ENCODE measurements around the gene PI4K2B.
"Not testable (repeated sequence)": the region's sequence is repeated elsewhere in the genome, so short reads cannot be mapped to it uniquely, and the experiment has no call there.

PI4K2B gene

DNA sequence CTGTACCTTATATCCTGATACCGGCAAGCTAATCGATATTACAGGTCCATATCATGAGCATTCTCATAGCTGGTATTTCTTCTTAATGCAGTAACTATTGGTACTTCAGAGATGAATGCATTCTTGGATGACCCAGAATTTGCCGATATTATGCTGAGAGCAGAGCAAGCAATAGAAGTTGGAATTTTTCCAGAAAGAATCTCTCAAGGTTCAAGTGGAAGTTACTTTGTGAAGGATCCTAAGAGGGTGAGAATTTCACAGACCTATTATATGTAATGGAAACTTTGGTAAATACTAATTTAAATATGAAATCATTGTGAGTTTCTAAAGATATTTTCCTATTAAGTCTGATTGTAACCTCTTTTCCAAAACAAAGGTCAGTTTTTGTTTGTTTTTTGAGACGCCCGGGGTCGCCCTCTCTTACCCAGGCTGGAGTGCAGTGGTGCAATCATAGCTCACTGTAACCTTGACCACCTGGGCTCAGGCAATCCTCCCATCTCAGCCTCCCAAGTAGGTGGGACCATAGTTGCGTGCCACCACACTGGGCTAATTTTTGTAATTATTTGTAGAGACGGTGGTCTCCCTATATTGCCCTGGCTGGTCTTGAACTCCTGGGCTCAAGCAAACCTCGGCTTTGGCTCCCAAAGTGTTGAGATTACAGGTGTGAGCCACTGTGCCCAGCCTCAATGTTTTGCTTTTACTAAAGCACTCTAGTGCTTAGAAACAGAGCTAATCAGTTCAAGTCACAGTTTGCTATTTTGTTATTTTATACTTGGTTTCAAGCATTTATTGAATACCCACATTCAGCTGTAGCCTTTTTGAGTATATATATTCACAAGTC lies 18.6 kb downstream of the PI4K2B start:
- Histone ChIP-seq H3K36me3 (replicated peaks) (peaks cover 2% of the 10 kb centered on the region), H3K27ac (no peak overlapping the region), H3K27me3 (replicated peaks) (no peaks in the 10 kb centered on the region), H3K4me3 (ENCODE audit: low read depth, low read length) (no peak overlapping the region)
- in situ Hi-C loops (cut with HindIII; ENCODE audit: low pct_ligation_motif_present, low sequenced_read_pairs): no loop called here
- TF ChIP-seq CTCF (IDR thresholded peaks at IDR 0.05; ENCODE audit: low read depth, low read length, missing control alignments): no peak
- no peak for DNase-seq

DNA sequence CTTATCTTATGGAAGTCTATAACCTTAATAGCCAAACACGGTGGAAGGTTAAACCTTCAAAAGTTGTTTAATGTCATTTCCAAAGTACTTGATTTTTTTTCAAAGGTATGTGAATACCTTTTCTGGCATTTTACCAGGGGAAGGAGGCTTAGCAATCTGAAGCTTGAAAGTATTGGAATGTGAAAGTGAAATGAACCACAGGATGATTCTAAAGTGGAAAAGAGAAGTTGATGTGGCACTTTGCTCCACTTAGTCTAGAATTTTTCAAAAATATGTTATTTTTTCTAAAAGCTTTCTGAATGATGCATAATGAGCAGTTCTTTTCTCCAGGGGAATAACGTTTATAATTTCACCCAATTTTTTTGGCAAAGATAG lies 19.2 kb downstream of the PI4K2B start:
- Histone ChIP-seq H3K27ac (no peak overlapping the region), H3K27me3 (replicated peaks) (no peaks in the 10 kb centered on the region), H3K4me3 (ENCODE audit: low read depth, low read length) (no peak overlapping the region), H3K36me3 (replicated peaks) (peaks cover 2% of the 10 kb centered on the region)
- no peak for DNase-seq
- TF ChIP-seq CTCF (IDR thresholded peaks at IDR 0.05; ENCODE audit: low read depth, low read length, missing control alignments): no peak
- in situ Hi-C loops (cut with HindIII; ENCODE audit: low pct_ligation_motif_present, low sequenced_read_pairs): no loop called here

- DNase-seq; H3K27ac ChIP-seq; H3K36me3 ChIP-seq (replicated peaks); H3K4me3 ChIP-seq (ENCODE audit: low read depth, low read length); H3K27me3 ChIP-seq (replicated peaks); in situ Hi-C loops (cut with HindIII; ENCODE audit: low pct_ligation_motif_present, low sequenced_read_pairs): not testable (repeated sequence)
Measured at GRCh38 chr4:25253786-25254185, 20.0 kb downstream of the PI4K2B start.

- Histone ChIP-seq H3K4me3 (ENCODE audit: low read depth, low read length) (no peak overlapping the region), H3K27me3 (replicated peaks) (no peaks in the 10 kb centered on the region), H3K36me3 (replicated peaks) (peaks cover 2% of the 10 kb centered on the region), H3K27ac (no peak overlapping the region)
- in situ Hi-C loops (cut with HindIII; ENCODE audit: low pct_ligation_motif_present, low sequenced_read_pairs): no loop called here
- no peak for TF ChIP-seq CTCF (IDR thresholded peaks at IDR 0.05; ENCODE audit: low read depth, low read length, missing control alignments)
- peak; percentile 19 for DNase-seq
Measured at GRCh38 chr4:25258980-25259578, 25.2 kb downstream of the PI4K2B start.

DNA sequence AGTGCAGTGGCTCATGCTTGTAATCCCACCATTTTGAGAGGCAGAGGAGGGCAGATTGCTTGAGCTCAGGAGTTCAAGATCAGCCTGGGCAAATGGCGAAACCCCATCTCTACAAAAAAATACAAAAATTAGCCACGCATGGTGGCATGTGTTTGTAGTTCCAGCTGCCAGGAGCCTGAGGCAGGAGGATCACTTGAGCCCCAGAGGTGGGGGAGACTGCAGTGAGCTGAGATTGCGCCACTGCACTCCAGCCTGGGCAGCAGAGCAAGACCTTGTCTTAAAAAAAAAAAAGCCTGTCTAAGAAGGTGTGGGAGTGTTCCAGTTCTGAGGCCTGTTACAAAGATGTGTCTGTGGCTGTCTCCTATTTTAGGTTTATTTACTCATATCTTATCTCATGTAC lies 38.0 kb downstream of the PI4K2B start:
- in situ Hi-C loops (cut with HindIII; ENCODE audit: low pct_ligation_motif_present, low sequenced_read_pairs): no loop called here
- DNase-seq: no peak
- H3K4me3 ChIP-seq (ENCODE audit: low read depth, low read length): no peak overlapping the region
- no peak for TF ChIP-seq CTCF (IDR thresholded peaks at IDR 0.05; ENCODE audit: low read depth, low read length, missing control alignments)
- H3K27ac ChIP-seq: no peak overlapping the region
- no peaks in the 10 kb centered on the region for H3K27me3 ChIP-seq (replicated peaks)
- H3K36me3 ChIP-seq (replicated peaks): no peaks in the 10 kb centered on the region

DNA sequence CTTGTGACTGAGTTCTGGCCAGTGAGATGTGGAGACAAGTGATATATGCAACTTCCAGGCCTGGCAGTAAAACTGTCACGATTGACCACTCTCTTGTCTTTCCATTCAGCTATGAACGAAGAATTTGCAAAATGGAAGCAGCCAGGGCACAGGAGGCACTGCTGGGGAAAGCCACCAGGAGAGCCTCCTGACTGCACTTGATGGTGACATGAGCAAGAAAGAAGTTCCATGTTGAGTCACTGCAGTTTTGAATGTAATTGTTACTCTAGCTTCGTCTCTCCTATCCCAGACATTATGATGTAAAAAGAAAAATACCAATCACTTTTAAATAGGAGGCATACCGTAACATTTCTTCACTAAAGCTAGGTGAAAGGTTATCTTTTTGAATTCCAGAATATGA lies 46.4 kb downstream of the PI4K2B start:
- TF ChIP-seq CTCF (IDR thresholded peaks at IDR 0.05; ENCODE audit: low read depth, low read length, missing control alignments): no peak
- Histone ChIP-seq H3K27me3 (replicated peaks) (no peaks in the 10 kb centered on the region), H3K36me3 (replicated peaks) (no peaks in the 10 kb centered on the region), H3K4me3 (ENCODE audit: low read depth, low read length) (no peak overlapping the region), H3K27ac (no peak overlapping the region)
- no peak for DNase-seq
- in situ Hi-C loops (cut with HindIII; ENCODE audit: low pct_ligation_motif_present, low sequenced_read_pairs): no loop called here

Measured in brain microvascular endothelial cell (primary cell).